Stimulated activated CD4-positive, alpha-beta T cell treated with anti-CD3 and anti-CD28 coated beads, Interleukin-2, amount 100 ng/mL, for 4 hours (primary cell): ENCODE results near the gene GFOD1.
"Not testable (repeated sequence)": the region's sequence is repeated elsewhere in the genome, so short reads cannot be mapped to it uniquely, and the experiment has no call there.

Experiments
- DNase-seq: peaks from one replicate; pipeline ENCODE4 v3.0.0-alpha.2; 2020; ENCODE audit warnings: low read depth

The GFOD1 gene

GRCh38 chr6:13404228-13404891 lies 83.0 kb downstream of the GFOD1 start:
- no peak for DNase-seq

DNA sequence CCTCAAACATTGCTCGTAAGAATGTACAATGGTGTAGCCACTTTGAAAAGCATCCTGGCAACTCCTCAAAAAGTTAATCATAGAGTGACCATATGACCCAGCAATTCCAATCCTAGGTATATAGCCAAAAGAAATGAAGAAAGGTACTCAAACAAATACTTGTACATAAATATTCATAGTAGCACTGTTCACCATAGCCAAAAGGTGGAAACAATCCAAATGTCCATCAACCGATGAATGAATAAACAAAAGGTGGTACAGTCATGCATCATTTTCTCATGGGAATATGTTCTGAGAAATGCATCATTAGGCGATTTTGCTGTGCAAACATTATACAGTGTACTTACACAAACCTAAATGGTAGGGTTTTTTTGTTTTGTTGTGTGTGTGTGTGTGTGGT lies 84.7 kb downstream of the GFOD1 start:
- DNase-seq: no peak

GRCh38 chr6:13400772-13401171 lies 86.6 kb downstream of the GFOD1 start:
- no peak for DNase-seq

DNA sequence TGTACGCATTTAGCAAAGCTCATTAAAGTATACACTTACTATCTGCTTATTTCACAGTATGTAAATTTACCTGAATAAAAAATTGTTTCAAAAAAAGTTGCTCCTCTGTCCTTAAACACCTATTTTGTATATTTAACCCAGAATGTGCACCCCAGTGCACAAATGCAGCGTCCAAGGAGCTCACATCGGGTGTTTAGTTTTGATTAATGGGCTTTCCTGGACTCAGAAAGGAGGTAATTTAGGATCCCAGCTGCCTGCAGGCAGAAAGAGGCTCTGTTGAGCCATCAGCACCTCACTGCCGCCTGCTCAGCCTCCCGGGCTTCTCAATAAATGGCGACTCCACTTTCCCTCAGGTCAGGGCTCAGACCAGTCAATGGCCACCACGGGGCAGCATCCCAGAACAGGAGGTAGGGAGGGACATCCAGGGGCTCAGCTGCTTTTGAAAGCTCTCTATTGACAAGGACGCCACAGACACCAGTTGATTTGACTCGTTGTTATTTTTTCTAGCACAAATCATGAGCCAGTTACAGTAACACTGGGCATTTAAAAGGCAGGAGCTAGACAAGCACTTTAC lies 88.9 kb downstream of the GFOD1 start:
- DNase-seq: no peak

DNA sequence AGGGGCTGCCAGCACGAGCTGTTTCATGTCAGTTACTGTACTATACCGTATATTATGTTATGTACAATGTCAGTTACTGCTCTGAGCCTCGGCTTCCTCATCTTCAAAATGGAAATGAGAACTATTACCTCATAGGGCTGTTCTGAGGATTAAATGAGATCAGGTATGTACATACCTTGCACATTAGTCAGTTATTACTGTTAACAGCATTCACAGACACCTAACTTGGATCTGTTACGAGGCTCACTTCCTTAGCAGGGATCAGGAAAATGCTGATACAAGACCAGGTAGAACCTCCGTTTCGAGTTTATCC lies 89.4 kb downstream of the GFOD1 start:
- DNase-seq: no peak

DNA sequence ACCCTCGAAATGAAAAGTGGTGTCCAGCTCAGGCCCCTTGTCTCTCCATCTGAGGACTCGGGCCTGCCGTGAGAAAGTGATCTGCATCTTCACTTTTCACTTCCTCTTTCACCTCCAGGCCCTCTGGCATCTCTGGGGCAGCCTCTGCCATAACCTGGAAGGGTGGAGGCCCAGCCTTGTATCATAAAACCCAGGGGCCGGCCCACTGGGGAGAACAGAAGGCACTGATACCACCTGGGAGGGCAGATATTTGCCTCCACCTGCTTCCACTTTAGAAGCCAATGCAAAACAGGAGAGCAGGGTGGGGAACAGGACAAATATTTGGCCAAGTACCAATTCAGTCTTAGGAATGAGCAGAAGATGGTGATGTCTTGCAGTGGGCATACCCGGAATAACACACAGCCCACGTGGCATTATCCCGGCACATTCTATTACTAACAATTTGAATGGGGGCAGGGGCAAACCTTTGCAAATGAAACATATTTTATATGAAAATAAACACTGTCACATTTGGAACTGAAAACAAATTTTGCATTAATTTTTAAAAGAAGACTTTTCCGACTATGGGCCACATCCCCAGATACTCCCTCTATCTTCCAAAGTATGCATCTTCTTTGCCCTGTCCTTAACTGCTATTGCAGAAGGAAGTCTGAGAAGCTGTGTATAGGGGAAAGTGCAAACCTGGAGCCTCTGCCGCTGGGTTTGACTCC lies 89.9 kb downstream of the GFOD1 start:
- DNase-seq: no peak

- DNase-seq: no peak
Observed at GRCh38 chr6:13396241-13396792, 91.1 kb downstream of the GFOD1 start.

DNA sequence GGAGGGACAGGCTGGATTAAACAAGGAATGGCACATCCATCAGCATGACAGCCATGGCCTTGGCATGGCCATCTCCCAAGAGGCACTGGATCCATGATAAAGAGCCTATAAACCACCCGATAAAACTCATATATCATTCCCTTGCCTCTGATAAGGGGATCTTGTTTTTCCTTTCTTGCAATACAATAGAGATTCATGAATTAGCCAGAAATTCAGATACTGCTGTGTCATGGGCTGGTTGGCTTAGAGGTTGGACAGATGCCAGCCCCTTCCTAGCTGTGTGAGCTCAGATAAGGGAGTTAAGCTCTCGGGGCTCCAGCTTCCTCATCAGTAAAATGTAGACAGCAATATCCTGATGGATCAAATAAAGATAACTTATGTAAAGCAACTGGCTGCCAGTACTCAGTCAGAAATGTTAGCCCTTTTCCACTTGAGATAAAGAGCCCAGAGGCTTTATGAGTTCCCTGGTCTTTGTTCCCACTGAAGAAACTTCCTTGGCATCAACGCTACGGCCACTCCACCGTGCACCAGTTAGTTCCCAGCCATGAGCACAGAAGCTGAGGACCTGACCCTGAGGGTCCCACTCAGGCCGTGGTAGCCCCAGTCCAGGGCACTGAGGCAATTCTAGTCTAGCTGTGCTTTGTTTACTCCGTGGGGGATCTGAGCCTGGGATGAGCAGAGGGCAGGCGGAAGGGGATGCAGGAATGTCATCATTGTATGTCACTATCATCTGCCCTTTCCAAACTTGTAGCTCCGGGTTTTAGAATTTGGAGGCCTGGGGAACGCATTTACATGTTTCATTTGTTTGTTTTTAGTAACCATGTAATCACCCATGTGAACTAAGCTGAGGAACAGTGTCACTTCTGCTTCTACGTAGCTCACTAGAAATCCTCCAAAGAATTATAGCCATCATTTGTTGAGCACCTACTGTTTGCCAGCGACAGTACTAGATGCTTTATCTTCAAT lies 91.8 kb downstream of the GFOD1 start:
- no peak for DNase-seq

DNA sequence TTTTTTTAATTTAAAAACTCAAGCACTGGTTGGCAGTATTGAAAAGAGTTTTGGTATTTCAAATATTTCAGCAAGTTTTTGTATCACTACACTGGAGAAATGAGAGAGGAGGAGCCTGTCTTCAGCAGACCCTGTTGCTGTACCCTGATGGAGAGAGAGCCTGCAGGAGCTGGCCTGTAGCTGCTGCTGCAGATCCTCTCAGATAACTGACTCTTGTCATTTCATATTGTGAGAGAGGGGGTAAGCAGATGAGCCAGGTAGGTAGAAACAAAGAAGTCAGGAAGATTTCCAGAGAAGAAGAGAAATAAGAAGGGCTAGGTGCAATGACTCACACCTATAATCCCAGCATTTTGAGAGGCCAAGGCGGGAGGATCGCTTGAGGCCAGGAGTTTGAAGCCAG lies 94.9 kb downstream of the GFOD1 start:
- no peak for DNase-seq

DNA sequence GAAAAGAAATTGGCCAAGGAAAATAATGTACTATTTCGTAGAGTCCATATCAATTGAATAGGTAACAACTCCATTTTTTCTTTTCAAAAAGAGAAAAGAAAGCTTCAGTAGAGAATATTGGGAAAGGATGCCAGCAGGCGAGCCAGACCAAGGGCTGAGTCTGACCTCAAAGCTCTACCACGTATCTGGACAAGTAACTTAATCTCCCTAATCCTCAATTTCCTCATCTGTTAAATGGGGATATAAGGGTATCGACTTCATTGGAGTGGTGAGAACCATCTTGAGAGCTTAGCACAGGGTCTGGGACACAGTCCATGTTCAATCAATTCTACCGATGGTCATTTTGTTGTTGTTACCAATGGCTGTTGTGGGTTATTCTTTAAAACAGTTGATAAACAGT lies 95.9 kb downstream of the GFOD1 start:
- DNase-seq: no peak

DNA sequence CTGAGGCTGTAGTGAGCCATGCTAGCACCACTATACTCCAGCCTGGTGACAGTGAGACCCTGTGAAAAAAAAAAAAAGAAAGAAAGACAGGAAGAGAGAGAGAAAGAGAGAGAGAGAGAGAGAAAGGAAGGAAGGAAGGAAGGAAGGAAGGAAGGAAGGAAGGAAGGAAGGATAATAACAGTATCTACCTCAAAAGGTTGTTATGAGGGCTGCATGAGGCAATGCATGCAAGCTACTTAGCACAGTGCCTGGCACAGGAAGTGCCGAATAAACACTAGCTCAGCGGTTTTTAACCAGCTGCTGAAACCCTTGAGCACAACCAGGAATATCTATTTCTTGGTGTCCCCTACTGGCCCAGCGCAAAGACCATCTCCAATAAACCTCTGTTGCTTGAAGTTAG lies 96.7 kb downstream of the GFOD1 start:
- no peak for DNase-seq

GRCh38 chr6:13389237-13389636 lies 98.2 kb downstream of the GFOD1 start:
- DNase-seq: not testable (repeated sequence)

- DNase-seq: not testable (repeated sequence)
Observed at GRCh38 chr6:13388769-13389168, 98.6 kb downstream of the GFOD1 start.

DNA sequence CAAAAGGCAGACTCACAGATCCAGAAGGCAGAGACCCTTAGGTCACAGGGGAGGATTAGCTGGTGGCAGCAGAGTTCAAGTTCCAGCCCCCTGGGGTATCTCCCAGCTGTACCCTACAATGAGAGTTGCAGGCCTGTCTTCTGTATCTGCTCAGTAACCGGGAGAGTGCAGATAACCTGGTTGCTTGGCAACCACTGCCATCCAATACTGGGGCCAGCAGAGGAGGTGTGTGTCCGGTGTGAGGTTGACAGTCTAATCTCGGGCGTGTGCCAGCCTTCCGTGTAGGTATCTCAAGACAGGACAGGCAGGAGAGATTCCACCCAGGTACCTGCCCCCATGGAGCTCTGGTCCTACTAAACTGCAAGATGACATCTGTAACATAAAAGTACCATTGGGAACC lies 102.4 kb downstream of the GFOD1 start:
- no peak for DNase-seq

DNA sequence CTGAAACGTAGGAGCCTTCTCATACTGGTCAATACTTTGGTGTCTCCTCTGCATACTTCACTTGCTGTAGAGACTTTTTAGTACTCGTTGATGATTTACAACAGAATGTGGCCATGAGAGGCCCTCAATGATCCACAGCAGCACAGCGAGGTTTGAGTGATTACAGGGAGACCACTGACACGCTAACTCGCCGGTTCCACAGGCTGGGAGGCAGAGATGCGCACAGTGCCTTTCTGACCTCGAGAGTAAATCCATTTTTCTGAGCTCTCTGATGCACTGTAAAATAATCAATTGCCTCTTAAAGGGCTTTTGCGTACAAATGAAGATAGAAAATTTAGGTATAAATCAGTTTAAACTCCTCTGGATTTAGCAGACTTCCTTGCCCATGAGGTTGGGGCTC lies 102.9 kb downstream of the GFOD1 start:
- DNase-seq: no peak

DNA sequence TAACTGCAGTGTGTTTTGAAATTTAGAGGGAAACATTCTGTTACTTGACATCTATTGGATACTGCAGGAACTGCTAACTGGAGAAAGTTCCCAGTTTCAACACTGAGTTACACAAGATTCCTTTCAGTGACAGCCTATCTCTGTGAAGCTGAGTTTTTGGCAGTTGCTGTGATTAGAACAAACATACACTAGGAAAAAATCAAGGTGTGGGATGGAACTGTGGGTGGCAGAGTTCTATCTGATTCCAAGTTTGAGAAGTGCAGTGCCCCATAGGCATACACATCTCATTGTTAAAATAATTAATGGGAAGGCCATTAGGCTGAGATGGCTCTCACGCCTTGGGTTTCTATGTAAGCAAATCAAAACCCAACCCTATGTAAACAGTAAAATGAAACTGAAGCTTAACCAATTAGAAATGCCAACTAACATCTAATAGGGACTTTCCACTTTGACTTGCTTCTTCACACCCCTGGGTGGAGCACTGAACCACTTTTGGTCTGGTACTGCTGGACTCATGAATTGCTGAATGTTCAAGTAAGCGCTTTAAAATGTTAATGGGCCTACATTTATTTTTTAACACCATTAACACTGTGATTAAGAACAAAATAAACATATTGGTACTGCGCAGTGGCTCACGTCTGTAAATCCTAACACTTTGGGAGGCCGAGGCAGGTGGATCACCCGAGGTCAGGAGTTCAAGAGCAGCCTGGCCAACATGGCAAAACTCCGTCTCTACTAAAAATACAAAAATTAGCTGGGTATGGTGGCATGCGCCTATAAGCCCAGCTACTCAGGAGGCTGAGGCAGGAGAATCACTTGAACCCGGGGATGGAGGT lies 103.9 kb downstream of the GFOD1 start:
- DNase-seq: no peak

- DNase-seq: no peak
Observed at GRCh38 chr6:13380761-13381160, 106.6 kb downstream of the GFOD1 start.

- DNase-seq: no peak
Observed at GRCh38 chr6:13378669-13379590, 108.5 kb downstream of the GFOD1 start.

DNA sequence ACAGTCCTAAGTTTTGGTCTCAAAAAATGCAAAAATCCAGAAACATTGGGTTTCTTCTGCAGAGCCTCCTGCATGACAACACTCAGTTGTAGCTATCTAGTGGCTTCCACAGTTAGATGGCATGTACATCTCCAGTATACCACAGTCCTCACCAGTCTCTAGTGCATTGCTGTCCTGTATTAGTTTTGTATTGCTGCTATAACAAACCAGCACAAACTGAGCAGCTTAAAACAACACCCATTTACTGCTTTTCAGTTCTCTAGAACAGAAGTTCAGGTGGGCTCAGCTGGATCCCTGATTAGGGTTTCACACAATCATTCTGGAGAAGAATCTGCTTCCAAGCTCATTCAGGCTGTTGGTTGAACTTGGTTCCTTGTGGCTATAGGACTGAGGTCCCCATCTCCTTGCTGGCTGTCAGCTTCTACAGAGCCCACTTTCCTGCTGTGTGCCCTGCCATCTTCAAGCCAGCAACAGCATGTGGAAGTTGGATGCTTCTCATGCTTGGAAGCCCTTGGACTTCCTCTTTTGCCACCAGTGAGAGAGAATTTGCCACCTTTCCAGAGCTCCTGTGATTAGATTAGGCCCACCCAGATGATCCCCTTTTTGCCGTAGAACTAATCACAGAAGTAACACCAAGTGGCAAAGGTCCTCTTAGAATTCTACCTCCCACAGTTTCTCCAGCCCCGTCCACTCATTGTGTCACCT lies 110.2 kb downstream of the GFOD1 start:
- no peak for DNase-seq
